NCI-H146 treated with DMSO at 0.1 percent for 48 hours (cell line): ENCODE measurements around the gene REM1.
"Not testable (repeated sequence)": the region's sequence is repeated elsewhere in the genome, so short reads cannot be mapped to it uniquely, and the experiment has no call there.

Experiments used
- DNase-seq: peaks from one replicate; lab custom pipeline; 2025; ENCODE audit not compliant: unreplicated experiment; lab: John Stamatoyannopoulos, UW

The REM1 gene, protein sequence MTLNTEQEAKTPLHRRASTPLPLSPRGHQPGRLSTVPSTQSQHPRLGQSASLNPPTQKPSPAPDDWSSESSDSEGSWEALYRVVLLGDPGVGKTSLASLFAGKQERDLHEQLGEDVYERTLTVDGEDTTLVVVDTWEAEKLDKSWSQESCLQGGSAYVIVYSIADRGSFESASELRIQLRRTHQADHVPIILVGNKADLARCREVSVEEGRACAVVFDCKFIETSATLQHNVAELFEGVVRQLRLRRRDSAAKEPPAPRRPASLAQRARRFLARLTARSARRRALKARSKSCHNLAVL

DNA sequence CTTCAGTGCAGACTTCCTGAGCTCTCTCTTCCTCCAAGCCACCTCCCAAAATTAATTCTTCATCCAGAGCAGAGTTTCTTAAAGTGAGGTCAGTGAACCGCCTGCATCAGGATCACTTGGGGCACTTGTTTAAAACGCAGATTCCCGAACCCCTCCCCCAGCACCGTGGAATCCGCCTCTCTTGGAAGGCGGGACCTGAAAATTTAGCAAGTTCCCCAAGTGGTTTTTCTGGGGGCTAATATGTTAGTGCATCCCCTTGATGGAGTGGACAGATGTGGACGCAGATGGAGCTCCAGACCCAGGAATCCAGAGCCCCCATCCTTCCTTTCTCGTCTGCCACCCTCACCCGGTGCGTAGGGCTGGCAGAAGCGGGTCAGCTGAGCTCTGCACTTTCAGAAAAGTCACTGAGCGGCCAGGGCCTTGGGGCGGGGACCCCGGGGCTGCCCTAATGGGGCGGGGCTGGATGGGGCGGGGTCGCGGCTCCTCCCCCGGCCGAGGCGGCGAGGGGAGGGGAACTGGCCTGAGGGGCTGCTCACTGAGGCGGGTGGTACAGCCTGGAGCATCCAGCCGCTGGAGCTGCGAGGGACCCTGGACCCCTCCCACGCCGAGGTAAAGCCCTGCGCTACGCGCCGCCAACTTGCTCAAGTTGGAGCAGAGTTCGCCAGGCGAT is at the start of gene REM1, which contains the start of gene DEFB124:
Gene REM1 (plus strand): TSS at position 531 of the 670 bp plus-strand sequence. CDS start 1,158 bp downstream, outside the sequence.
Gene DEFB124 (minus strand): TSS at position 370 of the 670 bp plus-strand sequence. CDS start 2,114 bp downstream, outside the sequence.
- DNase-seq, result no peak

DNA sequence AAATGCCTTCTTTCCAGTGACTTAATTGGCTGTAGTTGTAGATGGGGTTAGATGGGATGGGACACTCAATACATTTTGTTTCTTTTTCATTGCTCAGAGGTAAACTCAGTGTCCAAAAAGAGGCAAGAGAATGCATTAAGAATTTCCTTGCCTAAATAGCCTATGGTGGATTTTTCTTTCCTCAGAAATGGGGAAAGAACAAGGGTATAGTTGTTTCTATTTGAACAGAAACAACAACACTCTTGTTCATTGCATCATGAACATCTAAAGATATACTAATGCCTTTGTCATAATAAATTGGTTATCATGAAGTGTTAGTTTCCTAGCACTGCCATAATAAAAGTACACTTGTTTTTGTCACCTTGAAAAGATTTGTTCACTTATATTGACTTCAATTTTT is 49.3 kb upstream of the REM1 start:
- DNase-seq, result no peak

DNA sequence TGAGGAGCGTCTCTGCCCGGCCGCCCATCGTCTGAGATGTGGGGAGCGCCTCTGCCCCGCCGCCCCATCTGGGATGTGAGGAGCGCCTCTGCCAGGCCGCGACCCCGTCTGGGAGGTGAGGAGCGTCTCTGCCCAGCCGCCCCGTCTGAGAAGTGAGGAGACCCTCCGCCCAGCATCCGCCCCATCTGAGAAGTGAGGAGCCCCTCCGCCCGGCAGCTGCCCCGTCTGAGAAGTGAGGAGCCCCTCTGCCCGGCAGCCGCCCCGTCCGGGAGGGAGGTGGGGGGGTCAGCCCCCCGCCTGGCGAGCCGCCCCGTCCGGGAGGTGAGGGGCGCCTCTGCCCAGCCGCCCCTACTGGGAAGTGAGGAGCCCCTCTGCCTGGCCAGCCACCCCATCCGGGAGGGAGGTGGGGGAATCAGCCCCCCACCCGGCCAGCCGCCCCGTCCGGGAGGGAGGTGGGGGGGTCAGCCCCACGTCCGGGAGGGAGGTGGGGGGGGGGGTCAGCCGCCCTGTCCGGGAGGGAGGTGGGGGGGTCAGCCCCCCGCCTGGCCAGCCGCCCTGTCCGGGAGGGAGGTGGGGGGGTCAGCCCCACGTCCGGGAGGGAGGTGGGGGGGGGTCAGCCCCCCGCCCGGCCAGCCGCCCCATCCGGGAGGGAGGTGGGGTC is 48.1 kb upstream of the REM1 start:
- not testable (repeated sequence) for DNase-seq

DNA sequence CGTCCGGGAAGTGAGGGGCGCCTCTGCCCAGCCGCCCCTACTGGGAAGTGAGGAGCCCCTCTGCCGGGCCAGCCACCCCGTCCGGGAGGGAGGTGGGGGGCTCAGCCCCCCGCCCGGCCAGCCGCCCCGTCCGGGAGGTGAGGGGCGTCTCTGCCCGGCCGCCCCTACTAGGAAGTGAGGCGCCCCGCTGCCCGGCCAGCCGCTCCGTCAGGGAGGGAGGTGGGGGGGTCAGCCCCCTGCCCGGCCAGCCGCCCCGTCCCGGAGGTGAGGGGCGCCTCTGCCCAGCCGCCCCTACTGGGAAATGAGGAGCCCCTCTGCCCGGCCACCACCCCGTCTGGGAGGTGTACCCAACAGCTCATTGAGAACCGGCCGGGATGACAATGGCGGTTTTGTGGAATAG is 47.5 kb upstream of the REM1 start:
- not testable (repeated sequence) for DNase-seq

DNA sequence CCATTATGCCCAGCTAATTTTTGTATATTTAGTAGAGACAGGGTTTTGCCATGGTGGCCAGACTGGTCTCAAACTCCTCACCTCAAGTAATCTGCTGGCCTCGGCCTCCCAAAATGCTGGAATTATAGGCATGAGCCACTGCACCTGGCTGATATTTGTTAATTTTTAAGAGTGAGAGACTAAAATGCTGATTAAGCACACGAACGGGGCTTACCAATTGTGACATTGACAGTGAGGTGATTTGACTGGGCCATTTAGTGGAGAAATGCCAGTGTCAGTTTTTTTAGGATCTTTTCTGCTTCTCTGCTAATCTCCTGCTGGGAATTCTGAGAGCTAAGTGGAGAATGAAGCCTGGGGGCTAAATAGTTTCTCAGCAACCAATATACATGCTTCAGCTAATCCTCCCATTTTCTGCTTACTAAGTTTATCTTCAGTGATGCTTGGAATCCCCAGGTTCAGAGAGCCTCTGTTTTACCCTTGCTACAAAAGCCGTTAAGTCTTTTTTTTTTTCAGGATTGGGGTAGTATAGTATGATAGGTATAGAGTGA is 44.4 kb upstream of the REM1 start:
- no peak for DNase-seq

DNA sequence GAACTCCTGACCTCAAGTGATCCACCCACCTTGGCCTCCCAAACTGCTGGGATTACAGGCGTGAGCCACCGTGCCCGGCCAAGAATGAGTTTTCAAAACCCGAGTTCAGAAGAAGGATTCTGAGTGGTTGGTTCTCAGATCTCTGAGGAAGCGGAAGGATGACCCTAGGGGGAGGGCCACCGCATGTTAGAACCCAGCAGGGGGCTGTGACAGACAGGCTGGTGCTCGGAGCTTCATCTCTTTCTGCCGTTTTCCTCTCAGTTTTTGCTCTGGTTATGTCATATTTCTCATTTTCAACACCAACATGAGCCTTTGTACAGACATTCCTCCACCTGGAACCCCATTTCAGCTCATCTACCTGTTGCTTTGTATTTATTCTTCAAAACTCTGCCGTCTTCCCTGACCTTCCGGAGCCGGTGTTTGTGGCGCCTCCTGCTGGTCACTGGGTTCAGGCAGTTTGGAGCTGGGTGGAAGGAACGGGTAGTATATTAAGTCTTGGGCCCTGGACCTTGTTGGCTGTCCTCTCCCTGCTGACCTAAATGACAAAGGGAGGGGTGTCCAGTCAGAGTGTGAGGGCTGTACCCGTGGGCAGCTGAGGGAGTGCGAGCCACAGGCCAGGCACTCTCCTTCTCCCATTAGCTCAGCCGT is 35.0 kb upstream of the REM1 start, which contains the start of gene DEFB123:
Gene DEFB123 (plus strand): TSS at position 621 of the 648 bp plus-strand sequence. CDS start 67 bp downstream, outside the sequence.
- no peak for DNase-seq

DNA sequence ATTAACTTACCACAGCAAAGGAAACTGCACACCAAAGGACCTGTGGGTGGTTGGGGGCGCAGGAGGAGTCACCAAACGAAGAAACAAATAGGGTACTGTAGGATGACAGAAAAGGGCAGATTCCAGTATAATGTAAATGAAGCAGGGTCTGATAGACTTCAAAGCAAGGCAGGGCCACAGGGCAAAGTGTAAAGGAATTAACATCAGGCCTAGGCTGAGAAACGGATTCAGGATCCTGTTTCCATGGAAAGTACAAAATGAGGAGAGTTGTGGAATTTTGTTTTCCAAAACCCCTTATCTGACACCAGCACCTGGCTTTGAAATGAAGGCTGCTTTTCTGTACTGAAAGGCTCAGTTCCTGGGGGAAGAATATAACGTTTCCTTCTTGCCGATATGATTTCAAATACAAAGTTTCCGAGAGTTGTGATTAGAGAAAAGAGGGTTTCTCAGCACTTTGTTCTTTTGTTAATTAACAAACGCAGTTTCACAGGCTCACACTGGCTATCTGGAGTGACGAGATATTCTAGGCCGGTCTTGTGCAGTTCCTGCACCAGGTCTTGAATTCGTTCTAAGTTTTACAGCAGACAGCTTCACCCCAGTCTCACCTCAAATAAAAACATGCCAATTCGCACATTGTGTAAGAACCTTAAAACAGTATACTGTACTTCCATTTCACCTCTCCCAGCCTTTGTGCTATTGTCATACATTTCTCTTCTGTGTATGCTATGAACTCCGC is 28.8 kb upstream of the REM1 start:
- DNase-seq, result no peak

DNA sequence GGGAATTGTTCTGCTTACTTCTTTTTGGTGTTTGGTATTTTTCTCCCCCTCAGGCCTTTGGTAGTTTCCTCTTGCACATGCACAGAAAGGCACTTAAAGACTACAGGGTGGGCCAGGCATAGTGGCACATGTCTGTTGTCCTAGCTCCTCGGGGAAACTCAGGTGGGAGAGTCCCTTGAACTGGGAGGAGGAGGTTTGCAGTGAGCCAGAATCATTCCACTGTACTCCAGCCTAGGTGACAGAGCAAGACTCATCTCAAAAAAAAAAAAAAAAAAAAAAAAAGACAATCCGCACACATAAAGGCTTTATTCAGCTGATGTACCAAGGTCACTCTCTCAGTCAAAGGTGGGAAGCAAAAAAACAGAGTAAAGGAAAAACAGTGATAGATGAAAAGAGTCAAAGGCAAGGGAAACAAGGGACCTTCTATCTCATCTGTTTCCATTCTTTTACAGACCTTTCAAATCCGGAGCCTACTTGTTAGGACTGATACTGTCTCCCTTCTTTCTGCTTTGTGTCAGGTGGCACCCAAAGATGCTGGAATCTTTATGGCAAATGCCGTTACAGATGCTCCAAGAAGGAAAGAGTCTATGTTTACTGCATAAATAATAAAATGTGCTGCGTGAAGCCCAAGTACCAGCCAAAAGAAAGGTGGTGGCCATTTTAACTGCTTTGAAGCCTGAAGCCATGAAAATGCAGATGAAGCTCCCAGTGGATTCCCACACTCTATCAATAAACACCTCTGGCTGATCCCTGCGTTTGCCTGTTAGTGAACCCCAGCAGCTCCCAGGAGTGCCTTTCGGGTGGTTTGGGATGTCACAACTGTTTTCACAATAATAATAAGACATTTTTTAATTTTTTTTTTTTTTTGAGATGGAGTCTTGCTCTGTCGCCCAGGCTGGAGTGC is 25.3 kb upstream of the REM1 start:
- no peak for DNase-seq

DNA sequence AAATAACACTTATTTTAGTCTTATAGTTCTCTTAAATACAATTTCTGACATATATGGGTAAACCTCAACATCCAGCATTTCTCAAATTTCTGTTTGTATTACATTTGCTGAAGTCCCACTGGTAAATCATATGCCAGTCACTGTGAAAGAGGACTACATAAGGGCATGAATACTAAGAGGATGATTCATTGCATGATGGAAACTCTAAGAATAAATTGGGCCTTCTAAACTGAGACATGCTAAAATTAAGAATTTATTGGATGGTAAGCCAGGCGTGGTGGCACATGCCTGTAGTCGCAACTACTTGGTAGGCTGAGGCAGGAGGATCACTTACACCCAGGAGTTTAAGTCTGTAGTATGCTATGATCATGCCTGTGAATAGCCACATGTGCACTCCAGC is 22.5 kb upstream of the REM1 start:
- no peak for DNase-seq

DNA sequence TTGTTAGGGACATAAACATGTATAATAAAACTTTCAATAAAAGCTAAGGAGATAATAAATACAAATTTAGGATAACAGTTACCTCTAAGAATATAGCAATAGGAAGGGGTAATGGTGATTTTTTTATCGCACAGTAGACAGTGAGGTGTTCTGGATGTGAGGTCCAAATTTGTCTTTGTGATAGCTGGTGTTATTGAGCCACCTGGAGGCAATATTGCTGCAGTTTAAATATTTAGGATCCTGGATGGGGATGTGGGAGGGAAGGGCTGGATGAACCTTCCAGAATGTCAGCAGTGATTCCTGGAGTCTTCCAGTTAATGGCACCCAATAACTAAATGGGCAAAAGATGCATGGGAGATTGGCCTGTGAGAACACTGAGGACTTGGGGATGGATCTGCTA is 20.7 kb upstream of the REM1 start:
- DNase-seq, result no peak

DNA sequence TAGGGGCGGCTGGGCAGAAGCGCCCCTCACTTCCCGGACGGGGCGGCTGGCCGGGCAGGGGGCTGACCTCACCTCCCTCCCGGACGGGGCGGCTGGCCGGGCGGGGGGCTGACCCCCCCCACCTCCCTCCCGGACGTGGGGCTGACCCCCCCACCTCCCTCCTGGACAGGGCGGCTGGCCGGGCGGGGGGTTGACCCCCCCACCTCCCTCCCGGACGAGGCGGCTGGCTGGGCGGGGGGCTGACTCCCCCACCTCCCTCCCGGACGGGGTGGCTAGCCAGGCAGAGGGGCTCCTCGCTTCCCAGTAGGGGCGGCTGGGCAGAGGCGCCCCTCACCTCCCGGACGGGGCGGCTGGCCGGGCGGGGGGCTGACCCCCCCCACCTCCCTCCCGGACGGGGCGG is 4.1 kb upstream of the REM1 start:
- DNase-seq, result not testable (repeated sequence)

DNA sequence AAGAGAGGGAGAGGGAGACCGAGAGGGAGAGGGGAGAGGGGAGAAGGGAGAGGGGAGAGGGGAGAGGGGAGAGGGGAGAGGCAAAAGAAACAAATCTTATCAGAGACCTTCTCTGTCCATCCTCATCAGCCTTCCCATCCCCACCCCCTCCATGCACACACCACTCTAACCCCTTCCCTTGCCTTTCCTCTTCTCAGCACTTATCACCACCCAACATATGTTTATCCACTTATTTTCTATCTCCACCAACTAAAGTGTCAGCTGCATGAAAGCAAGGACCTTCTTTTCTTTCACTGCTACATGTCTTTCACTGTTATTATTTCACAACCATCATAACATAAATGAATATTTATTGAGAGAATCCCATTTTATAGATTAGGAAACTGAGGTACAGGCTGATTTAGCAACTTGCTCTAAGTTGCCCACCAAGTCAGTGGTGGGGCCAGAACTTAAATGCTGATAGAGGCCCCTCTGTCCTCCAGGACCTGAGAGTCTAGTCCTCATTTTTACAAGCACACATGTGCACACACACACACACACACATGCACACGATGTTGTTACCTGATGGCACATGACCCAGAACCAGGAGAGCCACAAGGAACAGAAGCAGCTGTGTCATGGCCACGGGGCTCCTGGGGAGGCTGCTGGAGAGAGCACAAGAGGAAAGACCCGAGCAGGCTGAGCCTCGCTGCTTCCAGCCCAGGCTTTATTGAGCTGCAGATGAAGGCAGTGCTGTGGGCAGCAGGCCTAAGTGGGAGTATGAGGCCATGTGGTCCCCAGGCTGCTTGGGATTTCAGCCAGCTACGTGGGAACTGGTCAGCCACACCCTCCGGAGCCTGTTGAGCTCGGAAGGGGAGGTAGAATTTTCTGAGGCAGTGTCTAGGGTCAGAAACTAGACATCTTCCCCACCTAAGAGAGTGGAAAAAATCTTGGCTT is 2.4 kb upstream of the REM1 start:
- DNase-seq, result no peak

DNA sequence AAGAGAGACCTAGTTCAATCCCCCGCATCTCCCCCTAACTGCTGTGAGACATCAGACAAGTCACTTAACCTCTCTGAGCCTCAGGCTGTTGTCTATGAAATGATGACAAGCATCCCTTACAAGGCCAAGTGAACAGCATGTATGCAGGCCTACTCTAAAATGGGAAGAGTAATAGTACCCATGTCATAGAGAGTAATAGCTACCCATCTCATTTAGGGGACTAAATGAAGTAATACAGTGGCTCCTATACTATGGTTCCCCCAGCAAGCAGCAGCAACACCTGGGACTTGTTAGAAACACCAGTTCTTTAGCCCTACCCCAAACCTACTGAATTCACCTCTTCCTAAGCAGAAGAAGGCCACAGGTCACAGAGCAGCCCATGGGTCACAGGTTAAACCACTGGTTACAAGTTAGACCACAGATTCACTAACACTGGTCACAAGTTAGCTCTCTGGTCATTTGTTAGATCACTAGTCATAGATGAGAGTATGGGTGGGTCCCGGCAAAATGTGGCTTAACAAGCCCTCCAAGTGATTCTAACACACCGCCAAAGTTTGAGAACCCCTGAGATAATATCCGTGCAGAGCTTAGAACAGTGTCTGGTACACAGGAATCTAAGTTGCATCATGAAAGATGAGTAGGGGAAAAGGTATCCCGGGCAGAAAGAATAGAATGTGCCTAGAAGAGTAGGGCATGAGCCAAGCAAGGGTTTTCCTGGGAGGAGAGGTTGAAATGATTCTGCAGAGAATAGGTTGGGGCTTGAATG is 1.6 kb upstream of the REM1 start:
- DNase-seq, result no peak

DNA sequence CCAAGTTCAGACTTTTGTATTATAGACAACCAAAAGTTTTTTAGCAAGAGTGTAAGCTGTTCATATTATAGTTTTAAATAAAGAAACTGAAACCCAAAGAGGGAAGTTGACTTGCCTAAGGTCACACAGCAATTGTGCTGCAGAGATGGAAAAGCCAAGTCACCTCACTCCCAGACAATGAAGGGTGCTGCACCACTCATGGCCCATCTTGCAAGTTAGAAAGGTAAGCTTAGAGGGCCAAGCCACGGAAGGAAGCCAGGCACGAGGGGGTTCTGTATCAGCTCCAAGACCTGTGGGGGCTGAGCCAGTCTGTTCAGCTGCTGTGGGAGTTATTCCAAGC is 1.0 kb upstream of the REM1 start:
- DNase-seq, result no peak

DNA sequence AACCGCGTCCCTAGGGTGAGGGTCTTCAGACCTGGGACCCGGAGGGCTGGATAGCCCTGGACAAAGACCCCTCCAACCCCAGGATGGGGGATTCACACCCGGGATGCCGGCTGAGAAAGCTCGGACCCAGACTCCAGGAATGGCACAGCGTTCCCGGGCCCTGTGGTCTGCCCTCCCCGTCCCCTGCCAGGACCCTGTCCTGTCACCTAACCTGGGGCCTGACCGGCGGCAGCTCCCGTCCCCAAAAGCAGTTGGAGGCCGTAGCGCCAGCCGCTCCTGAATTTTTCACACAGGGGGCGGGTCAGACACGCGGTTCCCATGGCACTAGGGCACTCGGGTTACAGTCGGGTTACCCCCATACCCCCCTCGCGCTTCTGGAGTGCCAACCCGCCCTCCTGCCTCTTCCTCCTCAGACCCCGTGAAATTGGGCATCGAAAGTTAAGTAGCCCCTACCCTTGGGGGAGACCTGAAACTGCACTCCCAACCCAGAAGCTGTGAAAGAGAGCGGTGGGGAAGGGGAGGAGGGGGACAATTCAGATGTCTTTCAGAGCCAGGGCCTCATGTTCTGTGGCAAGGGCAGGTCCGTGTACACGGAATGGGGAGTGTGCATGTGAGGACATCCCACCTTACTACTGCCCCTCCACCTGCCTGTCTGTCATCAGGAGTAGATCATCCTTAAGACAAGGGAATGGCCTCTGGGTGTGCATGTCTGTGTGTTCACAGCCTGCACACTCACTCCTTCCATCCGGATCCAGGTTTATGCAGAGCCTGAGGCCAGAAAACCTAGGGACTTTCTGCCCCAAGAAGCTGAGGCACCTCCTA is 595 bp downstream of the REM1 start:
- no peak for DNase-seq

DNA sequence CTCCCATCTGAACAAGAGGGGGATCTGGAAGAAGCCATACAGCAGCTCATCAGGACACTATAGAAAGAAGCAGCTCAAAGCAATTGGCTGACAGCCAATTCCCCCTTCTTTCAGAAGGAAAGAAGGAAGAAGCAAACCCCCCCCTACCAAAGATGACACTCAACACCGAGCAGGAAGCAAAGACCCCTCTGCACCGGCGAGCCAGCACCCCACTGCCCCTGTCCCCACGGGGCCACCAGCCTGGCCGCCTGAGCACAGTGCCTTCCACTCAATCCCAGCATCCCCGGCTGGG is 1.2 kb downstream of the REM1 start:
- DNase-seq, result no peak

DNA sequence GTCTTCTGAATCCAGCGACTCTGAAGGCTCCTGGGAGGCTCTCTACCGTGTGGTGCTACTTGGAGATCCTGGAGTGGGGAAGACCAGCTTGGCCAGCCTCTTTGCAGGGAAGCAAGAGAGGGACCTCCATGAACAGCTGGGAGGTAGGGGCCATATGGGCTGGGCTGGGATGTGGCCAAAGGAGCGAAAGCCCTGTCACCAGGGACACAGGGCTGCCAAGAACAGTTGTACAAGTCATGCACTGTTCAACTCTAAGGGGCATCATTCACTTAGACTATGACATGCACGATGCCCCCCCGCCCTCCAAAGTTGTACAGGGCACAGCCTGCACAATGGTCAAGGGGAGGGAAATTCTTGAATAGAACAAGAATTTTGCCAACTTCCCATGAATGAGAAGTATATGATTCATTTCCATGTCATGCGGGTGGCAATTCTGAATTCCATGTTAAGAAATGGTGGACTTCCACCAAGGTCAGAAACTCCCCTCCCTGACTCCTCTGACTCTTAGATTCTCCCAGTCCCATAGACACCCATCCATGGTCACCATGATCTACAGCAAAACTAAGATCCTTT is 1.6 kb downstream of the REM1 start:
- DNase-seq, result no peak
